Inflammatory macrophage treated with lipopolysaccharide for 1 hour (primary cell): ENCODE data around the gene SYN1.

Experiments used
- DNase-seq, 2 donors: peaks; one replicate each; pipeline ENCODE4 v3.0.0-alpha.2; 2020 to 2022

Gene SYN1

DNA sequence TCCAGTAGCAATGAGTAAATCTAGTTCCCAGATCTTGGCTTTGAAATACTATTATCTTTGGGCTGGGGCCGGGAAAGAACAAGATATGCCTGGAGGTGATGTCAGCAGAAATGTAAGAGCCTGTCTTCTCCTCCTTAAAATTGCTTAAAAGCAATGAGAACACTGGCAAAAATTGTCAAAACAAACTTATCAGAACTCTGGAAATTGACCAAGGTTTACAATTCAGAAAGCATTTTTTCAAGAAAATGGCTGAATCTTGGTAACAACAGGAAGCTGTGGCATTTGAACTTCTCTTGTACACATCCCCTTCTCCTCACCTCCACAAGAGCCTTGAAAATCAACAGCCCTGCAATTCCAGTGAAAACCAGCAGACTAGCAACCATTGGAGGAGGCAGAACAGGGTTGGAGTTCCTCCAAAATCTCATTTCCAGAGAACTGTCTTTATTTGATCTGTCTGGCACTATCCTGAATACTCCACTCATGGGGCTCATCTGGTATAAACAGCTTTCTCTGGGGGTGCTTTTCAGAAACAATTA is 23.9 kb downstream of the SYN1 start:
- DNase-seq: no peak

DNA sequence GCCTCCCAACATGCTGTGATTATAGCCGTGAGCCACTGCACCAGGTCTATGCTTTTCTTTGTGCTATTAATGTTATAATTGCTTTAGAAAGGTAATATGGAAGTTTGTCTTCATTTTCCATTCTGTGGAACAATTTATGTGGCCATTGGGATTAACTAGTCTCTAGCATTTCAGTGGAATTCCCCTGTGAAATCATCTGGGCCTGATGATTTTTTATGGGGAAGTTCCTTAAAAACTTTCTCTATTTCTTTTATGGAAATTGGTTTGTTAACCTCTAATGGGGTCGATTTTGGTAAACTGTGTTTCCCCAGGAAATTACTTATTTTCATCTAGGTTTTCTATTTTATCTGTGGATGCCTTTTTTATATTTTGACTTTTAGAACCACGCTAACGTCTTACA is 26.1 kb downstream of the SYN1 start:
- peak; percentile 44 to 60 for DNase-seq

DNA sequence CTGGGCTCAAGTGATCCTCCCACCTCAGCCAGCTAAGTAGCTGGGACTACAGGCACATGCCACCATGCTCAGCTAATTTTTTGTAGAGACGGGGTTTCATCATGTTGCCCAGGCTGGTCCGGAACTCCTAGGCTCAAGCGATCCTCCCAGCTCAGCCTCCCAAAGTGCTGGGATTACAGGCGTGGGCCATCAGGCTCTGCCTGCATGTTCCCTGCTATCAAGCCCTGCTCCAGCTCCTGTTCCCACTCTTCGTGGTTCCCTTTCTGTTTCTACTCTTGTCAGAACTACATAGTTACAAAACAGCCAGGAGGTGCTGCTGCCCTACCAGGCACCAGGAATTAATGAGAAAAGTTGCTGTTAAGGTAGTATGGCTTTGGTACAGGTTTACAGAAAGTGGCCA is 28.7 kb downstream of the SYN1 start:
- DNase-seq: no peak

DNA sequence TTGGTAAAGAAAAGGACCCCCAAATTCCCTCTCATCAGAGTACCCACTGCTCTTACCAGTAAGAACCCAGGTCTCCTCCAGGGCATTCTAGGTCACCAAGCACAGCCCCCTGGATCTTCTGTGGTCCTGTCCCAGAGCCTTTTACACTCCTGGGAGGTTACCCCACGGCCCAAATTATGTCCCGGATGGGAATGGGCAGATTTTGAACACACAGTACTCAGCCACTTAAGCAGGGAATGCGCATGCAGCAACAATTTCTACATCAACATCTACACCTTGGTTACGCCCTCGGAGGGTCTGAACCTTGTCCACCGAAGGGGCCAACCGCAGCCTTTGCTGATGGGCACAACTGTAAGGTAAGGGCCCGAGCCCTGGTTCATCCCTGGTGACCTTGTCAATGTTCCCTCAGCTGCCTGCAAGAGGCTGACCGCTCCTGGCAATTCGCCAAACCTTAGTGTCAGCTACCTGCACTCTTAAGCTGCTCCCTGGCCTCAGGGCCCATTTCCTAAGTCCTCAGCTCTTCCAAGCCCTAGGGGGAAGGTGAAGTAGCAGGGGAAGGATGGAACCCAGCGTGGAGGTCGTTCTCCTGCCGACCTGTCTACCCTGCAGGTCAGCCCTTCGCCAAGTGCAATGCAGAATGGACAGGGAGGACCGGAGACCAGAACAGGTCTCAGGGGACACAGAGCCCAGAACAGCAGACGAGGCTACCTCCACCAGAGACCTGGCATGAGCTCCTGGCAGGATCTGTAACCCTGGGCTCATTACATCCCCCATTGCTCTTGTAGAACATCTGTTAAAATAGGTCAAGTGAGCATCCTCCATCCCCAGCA is 31.5 kb downstream of the SYN1 start:
- DNase-seq: no peak

DNA sequence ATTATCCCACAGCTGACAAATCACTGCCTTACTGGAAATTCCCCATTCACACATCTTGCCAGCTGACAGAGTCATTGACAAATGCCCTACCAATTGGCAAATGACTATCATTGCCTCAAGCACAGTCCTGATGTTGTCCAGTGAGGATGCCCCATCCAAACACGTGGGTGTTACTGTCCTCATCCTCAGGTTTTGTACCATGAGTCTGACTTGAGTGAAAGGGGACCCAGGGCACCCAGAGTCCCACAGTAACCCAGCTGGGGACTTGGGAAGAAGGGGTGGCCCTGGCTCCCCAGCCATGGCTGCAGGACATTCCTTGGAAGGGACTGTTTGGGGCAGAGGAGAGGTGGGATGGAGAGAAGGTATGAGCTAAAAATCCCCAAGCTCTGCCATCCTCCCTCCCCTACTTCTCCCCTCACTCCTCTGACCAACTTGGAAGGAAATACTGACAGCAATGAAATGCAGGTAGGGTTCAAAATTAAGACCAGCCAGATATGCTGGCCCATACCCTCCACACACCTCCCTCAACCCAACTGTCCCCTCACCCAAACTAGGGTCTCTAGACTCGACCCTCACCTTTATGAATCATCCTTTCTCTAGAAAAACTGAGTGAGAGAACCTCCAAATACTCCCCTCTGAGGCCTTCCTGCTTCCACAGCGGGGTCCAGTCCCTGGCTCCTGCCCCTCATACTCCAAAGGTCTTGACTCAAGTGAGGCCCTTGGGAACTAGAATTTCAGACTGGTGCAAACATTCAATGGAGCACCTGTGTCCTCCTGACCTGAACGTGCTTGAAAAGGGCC is 32.4 kb downstream of the SYN1 start:
- peak; percentile 47 to 81 for DNase-seq

DNA sequence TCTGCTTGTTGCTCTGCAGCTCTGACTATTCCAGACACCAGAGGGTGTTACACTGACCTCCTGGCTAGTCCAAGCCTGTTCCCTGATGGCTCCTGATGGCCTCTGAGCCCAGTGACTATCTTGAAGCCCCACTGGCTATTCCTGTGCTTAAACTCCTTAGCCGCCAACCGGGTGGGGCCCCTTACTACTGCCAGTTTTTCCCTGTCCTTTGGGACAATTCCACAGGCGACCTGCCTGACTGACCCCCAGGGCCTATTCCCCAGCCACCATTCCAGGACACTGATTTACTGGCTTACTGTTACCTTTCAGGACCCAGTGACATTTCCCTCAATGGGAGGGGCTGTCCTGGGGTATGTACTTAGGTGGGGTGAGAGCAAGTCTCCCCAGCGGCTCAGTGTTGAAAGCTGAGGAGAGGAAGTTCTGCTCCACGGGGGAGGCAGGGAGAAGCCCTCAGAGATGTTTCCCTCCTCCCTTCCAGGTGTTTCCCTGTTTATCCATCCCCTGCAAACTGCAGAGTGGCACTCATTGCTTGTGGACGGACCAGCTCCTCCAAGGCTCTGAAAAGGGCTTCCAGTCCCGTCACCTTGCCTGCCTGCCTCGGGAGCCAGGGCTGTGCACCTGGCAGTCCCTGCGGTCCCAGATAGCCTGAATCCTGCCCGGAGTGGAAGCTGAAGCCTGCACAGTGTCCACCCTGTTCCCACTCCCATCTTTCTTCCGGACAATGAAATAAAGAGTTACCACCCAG is 33.4 kb downstream of the SYN1 start:
- no peak for DNase-seq

DNA sequence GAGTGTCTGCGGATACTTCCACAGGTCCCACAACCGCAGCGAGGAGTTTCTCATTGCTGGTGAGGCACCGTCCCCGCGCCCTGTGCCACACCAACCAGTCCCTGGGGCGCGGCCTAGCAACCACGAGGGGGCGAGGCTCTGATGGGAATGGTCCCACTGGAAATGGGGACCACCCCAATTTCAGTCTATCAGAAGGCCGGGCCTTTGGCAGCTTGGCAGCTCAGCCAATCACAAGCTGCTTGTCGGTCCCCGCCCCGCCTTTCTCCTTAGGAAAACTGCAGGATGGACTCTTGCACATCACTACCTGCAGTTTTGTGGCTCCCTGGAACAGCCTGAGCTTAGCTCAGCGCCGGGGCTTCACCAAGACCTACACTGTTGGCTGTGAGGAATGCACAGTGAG is 34.4 kb downstream of the SYN1 start:
- DNase-seq: no peak

DNA sequence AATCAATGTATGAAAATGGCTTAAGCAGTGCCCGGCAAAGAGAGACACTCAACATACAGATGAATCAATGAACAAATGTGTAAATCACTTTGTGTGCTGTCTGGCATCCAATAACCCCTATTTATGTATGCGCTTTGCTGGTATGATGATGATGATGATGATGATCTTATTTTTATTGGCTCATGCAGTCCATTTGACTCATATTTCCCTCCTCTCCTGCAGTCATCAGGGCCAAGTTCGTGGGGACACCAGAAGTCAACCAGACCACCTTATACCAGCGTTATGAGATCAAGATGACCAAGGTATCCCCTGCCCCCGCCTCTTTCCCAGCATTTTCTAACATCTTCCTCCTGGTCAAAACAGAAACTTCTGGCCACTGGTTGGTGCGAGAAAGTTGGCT is 34.9 kb downstream of the SYN1 start:
- DNase-seq: no peak

DNA sequence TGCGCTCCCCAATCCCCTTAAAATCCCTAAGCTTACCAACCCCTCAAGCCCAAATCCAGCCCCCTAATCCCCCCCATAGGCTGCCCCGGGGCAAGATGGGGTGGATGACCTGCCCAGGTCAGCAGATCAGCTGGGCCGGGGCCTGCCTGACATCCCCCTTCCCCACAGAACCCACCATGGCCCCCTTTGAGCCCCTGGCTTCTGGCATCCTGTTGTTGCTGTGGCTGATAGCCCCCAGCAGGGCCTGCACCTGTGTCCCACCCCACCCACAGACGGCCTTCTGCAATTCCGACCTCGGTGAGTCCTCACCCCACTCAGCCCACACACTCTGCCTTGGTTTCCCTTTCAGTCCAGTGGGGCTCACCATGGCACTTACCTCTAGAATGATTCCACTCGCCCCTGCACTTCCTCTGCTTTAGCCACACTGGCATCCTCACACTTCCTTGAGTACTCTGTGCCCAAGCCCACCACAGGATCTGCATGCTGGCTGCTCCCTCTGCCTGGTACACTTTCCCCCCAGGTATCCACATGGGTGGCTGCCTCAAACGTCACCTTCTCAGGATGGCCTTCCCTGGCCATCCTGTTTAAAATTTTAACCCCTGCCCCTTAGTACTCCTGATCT is 36.3 kb downstream of the SYN1 start:
- DNase-seq: no peak

DNA sequence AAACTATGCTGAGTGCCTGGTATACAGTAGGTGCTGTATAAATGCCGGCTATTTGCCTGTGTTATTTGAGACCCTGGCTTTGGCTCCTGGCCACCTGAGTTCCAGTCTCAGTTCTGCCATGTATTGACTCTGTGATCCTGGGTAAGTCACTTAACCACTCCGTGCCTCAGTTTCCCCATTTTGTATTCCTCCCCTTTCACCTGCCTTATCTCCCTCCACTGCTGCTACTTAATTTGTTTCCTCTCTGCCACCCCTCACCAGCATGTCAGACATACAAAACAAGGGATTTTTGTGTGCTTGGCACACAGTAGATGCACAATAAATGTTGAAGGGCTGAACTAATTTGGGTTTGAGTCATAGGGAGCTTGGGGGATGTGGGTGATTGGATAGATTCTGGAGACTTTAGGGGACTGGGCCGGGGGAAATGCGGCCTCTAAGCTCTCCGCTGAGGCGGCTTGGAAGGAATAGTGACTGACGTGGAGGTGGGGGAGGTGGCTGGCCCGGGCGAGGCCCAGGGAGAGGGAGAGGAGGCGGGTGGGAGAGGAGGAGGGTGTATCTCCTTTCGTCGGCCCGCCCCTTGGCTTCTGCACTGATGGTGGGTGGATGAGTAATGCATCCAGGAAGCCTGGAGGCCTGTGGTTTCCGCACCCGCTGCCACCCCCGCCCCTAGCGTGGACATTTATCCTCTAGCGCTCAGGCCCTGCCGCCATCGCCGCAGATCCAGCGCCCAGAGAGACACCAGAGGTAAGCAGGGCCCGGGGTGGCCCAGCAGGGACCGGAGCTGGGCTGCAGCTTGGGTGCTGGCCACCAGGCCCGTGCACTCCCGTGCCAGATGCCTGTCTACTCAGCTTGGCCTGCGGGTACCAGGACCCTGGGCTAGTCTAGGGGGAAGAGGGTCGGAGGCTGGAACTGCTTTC is 37.7 kb downstream of the SYN1 start, which contains the start of gene TIMP1:
Gene TIMP1, plus strand, starts transcription at position 706 of the 917 bp plus-strand sequence. CDS start 980 bp downstream, outside the sequence.
- DNase-seq: peak; percentile 84 to 89

DNA sequence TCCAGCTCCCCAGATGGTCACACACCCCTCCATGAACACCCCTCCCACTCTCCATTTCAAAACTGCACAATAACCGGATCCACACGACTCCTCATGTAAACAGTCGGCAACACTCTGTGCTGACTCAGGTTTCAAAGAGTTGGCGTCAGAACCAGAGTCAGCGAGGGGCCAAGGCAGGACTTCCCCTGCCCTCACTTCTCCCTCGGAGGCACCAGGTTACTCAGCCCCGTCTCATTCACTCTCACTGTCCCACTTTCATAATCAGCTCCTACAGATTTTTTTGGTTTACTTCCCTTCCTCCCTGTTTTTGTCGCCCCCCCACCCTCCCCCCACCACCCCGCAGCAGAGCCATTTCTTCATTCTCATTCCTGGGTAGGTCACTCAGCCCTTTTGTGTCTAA is 40.1 kb downstream of the SYN1 start:
- peak; percentile 76 to 91 for DNase-seq

DNA sequence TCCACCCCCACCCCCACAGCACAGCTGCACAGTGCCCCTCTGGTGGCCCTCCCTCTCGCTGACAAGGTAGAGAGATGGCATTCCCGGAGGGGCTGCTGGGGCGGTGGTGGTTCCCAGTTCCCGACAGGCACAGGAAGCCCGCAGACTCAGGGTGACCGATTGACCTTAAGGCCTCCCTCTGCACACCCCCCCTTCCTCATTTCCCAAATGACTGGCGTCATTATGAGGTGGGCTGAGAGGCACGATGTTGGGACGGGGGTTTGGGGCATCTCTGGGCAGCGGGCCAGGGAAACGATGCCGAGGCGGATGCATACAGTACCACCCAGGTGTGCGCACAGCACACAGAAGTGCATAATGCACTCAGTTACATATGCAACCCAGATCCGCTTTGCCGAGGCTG is 41.0 kb downstream of the SYN1 start:
- peak; percentile 39 to 49 for DNase-seq

DNA sequence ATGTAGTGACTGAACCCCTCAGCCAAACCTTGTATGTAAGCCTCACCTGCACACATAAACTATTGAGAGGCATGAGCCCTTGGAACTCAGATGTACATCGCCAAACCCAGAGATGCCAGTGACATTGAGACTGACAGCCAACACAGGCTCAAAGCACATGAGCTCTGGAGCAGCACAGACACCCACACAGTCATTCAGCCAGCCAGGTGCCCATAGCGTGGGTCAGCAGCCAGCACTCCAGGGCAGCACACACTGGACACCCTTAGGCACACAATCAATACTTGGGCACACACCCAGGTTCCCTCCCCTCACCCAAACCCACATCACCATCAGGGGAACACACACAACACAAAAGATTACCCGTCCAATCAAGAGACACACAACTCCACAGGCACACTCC is 41.8 kb downstream of the SYN1 start:
- DNase-seq: no peak

DNA sequence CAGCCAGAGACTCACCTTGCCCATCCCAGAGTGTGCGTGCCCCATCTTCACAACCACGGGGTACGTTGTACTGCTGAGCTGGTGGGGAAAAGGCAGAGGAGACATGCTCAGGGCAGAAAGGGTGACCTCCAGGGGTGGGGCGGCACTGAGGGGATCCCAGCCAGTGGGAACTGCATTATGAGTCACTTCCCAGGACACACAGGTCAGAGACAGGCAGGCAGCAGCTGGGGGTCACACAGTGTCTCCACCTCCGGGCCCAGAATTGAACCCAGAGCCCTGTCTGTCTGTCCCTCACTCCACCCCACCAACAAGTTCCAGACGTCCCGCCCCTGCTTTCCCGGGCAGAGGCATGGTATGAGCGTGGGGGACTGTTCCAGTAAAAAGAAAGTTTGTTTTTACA is 42.2 kb downstream of the SYN1 start:
- DNase-seq: no peak

DNA sequence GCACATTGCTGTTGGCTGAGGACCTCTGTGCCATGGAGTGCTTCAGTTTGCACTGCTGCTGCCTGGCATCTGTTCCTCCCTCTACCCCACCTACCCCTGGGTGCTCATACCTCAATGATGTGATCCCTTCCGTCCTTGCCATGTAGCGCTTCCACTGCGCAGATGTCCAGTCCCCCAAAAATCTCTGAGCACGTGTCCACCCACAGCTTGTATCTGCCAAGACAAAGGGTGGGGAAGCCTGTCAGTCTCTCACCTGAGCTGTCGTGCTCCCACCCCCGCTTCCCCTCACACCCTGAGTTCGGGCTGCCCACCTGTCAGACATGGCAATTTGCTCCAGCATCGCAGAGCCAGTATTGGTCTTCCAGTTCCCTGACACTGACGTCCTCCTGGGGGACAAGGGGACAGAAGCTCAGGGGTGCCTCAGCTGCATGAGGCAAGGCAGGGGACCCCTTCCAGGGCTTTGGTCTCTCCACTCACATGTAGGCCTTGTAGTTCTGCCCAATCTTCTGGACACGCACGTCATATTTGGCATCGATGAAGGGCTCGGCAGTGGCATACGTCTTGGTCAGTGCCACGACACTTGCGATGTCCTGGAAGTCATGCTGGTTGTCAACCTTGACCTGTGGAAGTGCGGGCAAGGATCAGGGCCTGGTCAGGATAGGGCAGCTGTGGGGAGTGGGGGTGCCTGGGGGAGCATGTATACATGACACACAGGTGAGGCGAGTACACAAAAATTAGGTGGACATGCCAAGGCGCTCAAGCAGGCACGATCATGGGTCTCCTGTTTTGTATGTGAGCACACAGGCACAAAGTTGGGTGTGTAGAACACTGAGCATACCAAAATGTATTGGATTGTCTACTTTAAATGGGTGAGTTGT is 43.4 kb downstream of the SYN1 start:
- no peak for DNase-seq

DNA sequence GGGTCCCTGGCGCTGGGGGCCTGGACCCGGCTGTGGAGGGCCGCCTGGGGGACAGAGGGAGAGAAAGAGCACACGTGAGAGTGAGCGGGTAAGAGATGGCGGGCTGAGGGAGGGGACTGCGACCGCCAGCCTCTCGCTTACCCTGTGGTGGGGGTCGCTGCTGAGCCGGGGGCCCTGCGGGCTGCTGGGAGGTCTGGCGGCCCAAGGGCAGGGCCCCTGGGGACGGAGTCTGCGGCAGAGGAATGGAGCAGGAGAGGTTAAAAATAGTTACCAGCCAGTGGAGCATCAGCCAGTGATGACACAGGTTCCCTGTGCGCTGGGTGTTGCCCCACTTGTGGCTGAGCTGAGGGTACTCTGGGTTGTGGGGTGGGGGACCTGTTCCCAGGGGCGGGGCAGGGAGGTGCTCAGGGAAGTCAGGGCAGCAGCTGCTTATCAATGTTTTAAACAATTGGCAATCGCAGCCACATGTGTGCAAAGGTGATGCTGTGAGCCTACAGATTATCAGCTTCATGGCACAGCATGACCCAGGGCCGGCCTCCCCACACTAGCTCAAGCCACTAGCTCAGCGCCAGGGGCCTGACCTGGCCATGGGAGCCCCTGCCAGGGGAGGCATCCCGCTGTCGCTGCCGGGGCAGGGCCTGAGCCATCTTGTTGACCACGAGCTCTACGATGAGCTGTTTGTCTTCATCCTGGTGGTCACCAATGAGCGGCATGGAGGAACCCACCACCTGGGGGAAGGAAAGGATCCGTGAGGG is 44.9 kb downstream of the SYN1 start:
- DNase-seq: no peak

DNA sequence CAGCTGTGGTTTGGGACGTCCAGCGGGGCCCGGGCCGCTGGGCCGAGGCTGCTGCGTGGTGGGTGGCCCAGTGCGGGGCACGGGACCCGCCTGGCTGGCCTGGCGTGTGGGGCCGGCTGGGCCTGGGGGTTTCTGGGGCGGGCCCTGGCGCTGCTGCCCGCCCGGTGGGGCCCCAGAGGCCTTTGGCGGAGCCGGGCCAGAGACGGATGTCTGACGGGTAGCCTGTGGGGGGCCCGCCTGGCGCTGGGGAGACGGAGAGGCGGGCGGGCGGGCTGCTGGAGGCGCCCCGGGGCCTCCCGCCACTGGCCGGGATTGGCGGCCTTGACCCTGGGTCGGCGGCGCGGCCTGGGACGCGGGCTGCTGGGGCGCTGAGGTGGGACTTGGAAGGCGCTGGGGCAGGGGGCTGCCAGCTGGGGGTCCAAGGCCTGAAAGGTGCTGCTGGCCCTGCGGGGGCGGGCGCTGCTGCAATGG is 45.5 kb downstream of the SYN1 start:
- DNase-seq: no peak

DNA sequence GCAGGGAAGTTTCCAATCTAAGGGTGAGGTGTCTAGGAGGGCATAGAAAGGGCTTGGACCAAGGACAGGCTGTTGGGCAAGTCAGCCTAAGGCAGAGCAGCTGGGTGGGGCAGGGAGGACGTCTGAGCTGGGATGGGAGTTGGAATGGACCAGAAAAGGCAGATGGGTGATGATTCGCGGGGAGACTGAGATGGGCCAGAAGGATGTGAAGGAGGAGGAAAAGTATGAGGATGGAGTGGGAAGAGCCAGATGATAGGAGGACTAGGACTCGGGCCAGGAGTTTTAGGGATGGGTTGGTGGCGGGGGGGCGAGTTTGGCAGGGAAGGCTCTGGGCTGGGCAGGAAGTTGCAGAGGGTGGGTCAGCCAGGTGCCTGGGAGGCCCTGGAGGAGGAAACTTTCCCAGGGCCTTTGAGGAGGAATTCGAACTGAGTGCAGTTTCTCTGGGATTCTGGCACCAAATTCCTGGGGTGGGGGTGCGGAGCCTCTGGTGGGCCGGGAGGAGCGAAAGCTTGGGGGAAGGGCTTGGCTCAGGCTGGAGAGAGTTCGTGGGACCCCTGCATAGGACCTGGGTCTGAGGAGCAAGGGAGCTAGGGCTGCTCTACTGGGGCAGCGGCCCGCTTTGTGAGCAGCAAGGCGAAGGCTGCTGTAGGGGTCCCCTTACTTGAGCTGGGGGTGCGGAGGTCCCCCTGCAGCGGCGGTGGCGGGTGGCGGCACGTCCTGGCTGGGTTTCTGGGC is 46.1 kb downstream of the SYN1 start:
- DNase-seq: no peak
